Gastroesophageal sphincter (tissue), 3 donors: ENCODE results near the gene POMT2.

Experiments
- CTCF ChIP-seq, 4 experiments: fragments of 200-600 bp in 2 of 4; fragments of 450-650 bp in 2 of 4; sonication (generic) in 1 of 4; IDR thresholded peaks; one replicate each; pipeline ENCODE4 v1.5.1; 2017 to 2019; ENCODE audit warnings: antibody characterized with exemption in 4 of 4, mild to moderate bottlenecking in 2 of 4, moderate library complexity in 2 of 4
- EP300 ChIP-seq: sonication (generic); formaldehyde crosslinking; IDR thresholded peaks from one replicate; pipeline ENCODE4 v1.6.1; 2017; ENCODE audit warnings: antibody characterized with exemption, mild to moderate bottlenecking
- POLR2AphosphoS5 ChIP-seq: sonication (generic); formaldehyde crosslinking; IDR thresholded peaks from one replicate; pipeline ENCODE4 v1.6.1; 2017; ENCODE audit warnings: antibody characterized with exemption

GRCh38 chr14:77314043-77314442, 6.6 kb downstream of the POMT2 start:
- TF ChIP-seq CTCF (IDR thresholded peaks at IDR 0.05) (no peak), POLR2AphosphoS5 (no peak), EP300 (no peak)
